Subcutaneous adipose tissue (tissue), 4 donors: ENCODE results near the gene TMEM63B. TPM values are rescaled to one million over a fixed set of nuclear protein-coding genes. Genes with fewer than 3 reads are reported as not detected.

ENCODE experiments used
- CTCF ChIP-seq: fragments of 450-650 bp; IDR thresholded peaks from one replicate; pipeline ENCODE4 v1.5.1; 2016; ENCODE audit warnings: low read depth, mild to moderate bottlenecking, control low read depth, antibody characterized with exemption, moderate library complexity
- total RNA-seq, 4 donors: library from RNA; depleted of rRNA; stranded (reverse); fragments of >200 nt; gene quantifications; one replicate each; pipeline ENCODE4 v1.1.0, GENCODE V29; 2016

Gene TMEM63B
- total RNA-seq, 4 donors from 2014 or later: 11.9 to 15.3 (median 14.9) TPM

GRCh38 chr6:44123544-44123943 is 3.8 kb upstream of the TMEM63B start:
- no peak for TF ChIP-seq CTCF

- no peak for TF ChIP-seq CTCF
Measured at GRCh38 chr6:44126320-44127149, 819 bp upstream of the TMEM63B start.

- no peak for TF ChIP-seq CTCF
Measured at GRCh38 chr6:44128020-44128917, 915 bp downstream of the TMEM63B start.

GRCh38 chr6:44129841-44130322 is 2.5 kb downstream of the TMEM63B start:
- TF ChIP-seq CTCF: no peak

GRCh38 chr6:44131892-44132291 is 4.5 kb downstream of the TMEM63B start:
- TF ChIP-seq CTCF: no peak

GRCh38 chr6:44132476-44132875 is 5.1 kb downstream of the TMEM63B start:
- TF ChIP-seq CTCF: no peak
